HG03432 (cell line): ENCODE results near the gene HM13.
"Not testable (repeated sequence)": the region's sequence is repeated elsewhere in the genome, so short reads cannot be mapped to it uniquely, and the experiment has no call there.

Experiments
- ATAC-seq: cut with Tn5 transposase; IDR thresholded peaks from one replicate; pipeline ENCODE4 v1.9.1; 2021; ENCODE audit warnings: mild to moderate bottlenecking, moderate library complexity; ENCODE audit not compliant: unreplicated experiment

HM13 gene

DNA sequence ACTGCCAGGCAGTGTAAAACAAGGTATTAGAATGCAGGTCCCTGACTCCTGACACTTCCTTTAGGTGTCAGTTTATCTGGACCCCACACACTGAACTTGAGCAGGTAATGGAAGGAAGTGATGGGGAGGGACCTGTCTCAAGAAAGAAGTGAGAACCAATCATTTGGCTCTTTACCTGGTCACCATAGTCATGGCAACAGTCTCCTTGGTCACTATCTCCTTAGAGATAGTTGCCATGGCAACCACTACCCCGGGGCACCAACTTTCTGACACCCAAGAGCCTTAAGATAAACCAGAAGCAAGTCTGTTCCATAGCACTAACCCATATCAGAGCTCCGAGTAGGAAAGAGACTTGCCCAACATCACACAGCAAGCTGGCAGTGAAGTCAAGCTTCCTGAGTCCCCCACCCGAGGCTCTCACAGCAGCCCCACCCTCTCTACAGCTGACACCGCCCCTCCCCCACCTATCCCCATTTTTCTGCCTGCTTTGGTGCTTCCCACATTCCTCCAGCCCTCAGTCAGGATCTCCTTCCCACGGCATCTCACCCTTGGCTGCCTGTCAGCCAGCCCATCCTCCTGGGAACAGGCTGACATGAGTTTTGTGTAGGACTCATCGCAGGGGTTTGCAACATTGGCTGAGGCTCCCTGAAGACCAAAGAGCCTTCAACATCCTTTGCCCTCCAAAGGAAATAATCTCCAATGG is 16.3 kb upstream of the HM13 start:
- ATAC-seq = no peak

GRCh38 chr20:31500527-31500926 is 13.7 kb upstream of the HM13 start:
- no peak for ATAC-seq

- peak; percentile 96 for ATAC-seq
Observed at GRCh38 chr20:31502884-31503673, 11.2 kb upstream of the HM13 start.

GRCh38 chr20:31505903-31506302 is 8.3 kb upstream of the HM13 start:
- no peak for ATAC-seq

- no peak for ATAC-seq
Observed at GRCh38 chr20:31508517-31509244, 5.6 kb upstream of the HM13 start.

DNA sequence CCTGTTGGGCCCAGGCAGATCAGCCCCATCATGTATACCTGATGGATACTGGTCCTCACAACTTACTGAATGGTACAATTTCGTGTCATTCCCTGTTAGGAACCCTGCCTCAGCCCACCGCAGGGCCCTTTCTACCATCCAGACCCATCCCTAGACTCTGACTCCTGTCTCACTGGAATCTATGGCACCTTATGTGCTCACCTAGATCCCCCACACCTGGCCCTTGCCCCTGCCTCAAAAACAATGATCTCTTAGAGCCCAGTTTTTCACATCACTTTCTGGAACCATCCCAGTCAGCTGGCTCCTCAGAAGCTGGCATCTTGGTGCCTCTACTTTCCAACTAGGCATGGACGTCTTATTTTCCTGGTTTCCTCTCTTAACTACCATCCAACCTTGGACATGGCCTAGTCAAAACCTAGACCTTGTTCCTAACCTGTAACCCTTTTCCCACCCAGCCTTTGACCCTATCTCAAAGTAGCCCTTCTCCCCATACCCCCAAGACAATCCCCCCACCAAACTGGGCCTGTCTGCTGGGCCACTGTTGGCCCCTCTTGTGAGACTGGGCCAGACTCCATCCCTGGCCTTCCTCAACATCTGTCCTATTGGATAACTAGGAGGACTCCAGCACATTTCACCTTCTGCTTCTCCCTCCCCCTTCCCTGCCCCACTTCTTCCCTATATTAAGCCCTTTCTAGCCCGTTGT is 981 bp downstream of the HM13 start:
- ATAC-seq = no peak

DNA sequence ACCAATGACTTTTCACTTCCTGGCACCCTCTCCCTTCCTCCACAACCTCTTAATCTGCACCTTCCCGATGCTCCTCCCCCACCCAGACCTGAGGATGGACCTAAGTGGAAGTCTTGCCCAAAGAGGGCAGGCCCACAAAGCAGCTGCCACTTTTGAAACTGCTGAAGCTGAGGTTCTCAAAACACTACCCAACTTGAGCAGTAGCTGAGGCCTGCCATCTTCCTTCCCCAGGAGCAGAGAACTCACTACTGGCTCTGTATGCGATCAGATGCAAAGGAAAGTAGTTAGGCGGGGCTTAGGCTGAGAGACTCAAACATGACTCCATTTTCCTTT is 1.5 kb downstream of the HM13 start:
- ATAC-seq = no peak

- no peak for ATAC-seq
Observed at GRCh38 chr20:31516166-31516565, 1.9 kb downstream of the HM13 start.

GRCh38 chr20:31516651-31517050 is 2.4 kb downstream of the HM13 start:
- ATAC-seq = no peak

DNA sequence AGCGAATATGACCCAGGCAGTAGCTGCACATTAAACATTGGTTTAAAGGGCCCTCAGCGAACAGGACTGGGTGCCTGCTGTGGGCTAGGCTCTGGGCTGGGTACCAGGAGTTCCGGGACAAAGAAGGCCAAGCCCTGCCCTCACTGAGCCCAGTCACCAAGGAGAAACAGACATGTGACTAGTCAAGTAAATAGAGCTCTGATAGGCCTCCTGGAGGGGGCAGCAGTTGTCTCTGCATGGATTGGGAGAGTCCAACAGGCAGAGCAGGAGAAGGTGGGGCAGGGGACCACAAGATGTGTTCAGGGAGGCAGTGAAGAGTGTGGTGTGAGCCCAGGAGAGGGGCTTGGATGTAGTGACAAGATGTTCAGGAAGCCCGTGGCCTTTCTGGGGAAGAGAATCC is 3.1 kb downstream of the HM13 start:
- no peak for ATAC-seq

DNA sequence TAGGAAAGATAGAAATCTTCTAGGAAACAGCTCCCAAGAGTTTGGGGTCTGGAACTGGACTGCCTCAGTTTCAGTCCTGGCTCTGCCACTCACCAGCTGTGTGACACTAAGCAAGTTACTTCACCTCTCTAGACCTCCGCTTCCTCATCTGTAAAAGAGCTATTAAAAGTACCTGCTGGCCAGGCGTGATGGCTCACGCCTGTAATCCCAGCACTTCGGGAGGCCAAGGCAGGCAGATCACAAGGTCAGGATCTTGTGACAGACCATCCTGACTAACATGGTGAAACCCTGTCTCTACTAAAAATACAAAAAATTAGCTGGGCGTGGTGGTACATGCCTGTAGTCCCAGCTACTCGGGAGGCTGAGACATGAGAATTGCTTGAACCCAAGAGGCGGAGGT is 7.0 kb downstream of the HM13 start:
- ATAC-seq = not testable (repeated sequence)

DNA sequence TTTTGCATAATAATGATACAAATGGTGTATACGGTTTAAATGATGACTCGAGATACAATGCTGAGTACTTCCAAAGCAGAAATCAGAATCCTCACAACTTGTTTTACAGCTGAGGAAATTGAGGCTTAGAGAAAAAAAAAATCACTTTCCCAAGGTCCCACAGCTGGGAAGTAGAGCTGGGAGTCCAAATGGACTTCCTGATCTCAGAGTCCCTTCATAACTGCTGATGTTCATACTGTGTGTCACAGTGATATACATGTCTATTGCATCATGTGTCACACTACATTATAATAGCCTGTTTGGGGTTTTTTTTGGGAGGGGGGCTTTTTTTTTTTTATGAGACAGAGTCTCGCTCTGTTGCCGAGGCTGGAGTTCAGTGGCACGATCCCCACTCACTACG is 8.5 kb downstream of the HM13 start:
- ATAC-seq = no peak

- ATAC-seq = no peak
Observed at GRCh38 chr20:31523361-31524283, 9.4 kb downstream of the HM13 start.

DNA sequence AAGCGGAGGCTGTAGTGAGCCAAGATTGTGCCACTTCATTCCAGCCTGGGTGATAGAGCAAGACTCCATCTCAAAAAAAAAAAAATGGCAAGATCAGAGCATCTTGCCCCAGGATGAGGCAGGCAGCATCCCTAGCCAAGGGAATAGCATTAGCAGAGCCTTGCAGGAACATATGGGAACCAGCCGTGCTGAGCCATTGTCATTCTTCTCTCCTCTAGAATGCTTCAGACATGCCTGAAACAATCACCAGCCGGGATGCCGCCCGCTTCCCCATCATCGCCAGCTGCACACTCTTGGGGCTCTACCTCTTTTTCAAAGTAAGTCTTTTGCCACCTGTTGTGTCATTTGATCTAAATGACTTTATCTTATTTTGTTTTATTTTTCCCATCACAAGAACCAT is 13.0 kb downstream of the HM13 start:
- ATAC-seq = no peak

DNA sequence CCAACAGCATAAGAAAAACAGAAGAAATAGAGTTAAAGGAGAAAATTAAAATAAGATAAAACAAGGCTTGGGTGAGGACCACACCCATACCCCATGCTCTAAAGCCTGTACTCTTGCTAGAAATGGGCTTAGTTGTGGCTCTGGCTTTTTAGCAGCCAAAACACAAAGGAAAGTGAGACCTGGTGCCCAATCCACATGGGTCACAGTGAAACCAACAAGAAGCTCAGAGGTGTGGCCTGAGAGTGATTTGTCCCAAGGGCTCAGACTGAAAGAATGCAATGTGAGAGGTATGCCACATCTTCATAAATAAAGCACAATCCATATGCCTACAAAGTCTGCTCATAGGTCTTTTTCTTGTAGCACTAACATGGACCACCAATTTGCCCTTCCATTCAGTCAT is 21.1 kb downstream of the HM13 start:
- no peak for ATAC-seq

- ATAC-seq = no peak
Observed at GRCh38 chr20:31536575-31536974, 22.3 kb downstream of the HM13 start.

DNA sequence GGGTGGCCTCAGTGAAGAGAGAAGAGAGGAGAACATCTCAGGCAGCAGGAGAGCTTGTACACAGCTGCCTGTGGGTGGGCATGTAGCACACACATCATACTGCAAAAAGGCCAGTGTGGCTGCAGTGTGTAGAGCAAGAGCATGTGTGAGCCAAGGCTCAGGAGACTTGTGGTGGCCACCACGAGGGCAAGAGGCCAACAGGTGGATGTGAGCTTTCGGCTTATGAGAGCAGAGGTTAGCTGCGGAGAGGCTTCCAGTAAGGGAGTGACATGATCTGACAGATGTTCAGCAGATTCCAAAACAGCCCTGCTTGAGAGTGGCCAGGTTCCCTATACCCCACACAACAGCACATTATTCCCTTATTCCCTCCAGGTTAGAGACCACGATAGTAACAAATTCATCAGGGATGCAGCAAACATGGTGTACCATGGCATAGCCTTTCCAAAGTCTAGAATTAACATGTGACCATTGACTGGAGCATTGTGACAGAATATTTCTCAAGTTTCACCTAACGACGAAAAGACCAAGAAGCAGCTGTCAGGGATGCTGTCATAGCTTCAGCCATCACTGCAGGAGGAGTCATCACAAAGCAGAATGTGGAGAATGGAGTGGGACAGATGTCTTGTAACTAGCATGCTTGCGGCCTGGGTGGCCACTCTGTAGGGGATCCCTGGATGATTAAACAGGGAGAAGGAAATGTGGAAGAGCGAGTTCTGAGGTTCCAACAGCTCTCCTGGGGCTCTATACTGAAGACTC is 23.1 kb downstream of the HM13 start:
- ATAC-seq = no peak

GRCh38 chr20:31537890-31538289 is 23.6 kb downstream of the HM13 start:
- no peak for ATAC-seq

- no peak for ATAC-seq
Observed at GRCh38 chr20:31538326-31538725, 24.1 kb downstream of the HM13 start.

GRCh38 chr20:31539636-31540035 is 25.4 kb downstream of the HM13 start:
- ATAC-seq = not testable (repeated sequence)
